Measurements from ENCODE around the gene EIF2B1.

EIF2B1 gene

GRCh38 chr12:123633379-123634141 is at the start of gene EIF2B1, which contains the start of gene GTF2H3:
Gene EIF2B1, minus strand, starts transcription at chr12:123633686. Its CDS starts 129 bp downstream, at chr12:123633557.
Gene GTF2H3, plus strand, starts transcription at chr12:123633829. Its CDS starts 31 bp downstream, at chr12:123633860.
- DNase-seq: peak; percentile 95 to 96

DNA sequence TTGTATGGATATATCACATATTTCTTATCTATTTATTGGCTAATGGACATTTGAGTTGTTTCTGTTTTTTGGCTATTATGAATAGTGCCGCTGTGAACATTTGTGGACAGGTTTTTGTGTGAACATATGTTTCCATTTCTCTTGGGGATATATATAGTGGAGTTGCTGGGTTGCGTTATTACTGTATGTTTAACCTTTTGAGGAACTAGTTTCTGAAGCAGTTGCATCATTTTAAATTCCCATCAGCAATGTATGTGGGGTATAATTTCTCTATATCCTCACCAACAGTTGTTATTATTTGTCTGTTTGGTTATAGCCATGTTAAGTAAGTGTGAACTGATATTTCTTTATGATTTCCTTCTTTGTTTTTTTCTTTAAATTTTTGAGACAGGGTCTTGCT is 48.1 kb upstream of the EIF2B1 start:
- no peak for DNase-seq

DNA sequence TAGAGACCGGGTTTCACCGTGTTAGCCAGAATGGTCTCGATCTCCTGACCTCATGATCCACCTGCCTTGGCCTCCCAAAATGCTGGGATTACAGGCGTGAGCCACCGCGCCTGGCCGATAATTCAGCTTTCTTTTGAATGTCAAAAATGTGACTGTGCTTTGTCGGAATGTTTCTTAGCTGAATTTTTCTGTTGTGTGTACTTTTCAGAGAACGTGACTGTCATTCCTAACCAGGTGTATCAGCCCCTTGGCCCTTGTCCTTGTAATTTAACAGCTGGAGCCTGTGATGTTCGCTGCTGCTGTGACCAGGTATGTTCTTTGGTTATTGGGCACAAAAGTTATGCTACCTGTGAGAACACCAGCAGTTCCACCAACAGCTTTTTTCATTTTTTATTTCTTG is 45.5 kb upstream of the EIF2B1 start:
- DNase-seq: no peak

GRCh38 chr12:123676616-123677320 is 43.3 kb upstream of the EIF2B1 start:
- no peak for DNase-seq

DNA sequence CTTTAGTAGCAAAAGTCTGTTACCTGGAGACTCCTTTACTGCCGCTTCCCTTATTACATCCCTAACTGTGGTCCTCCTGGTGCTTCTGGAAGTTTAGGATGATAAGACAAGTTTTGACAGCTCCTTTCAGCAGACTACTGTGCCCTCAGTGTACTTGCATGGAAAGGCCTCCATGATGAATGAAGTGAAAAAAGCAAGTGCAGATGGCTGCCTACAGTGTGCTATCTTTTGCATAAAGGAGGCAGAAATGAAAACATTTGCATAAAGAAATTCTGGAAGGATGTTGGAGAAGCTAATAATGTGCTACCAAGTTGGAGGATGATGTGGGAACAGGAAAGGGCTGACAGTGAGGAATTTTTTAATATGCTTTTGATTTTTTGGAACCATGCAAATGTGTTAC is 42.0 kb upstream of the EIF2B1 start:
- DNase-seq: no peak

DNA sequence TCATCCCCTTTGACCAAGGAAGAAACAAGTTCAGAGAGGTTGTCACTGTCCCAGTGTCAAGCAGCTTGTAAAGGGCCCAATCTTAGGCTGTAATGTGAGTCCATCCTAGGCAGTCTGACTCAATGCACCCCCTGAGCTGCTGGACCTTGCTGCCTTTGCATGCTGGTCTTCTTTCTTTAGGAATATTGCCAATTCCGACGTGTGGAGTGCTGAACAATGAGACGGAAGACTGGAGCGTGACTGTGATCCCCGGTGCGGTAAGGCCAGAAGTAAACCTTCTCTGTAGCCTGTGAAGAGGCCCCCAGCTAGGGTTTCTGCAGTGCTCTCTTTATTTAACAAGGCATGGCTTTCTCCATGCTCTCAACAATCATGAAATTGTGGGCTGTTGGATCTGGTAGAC is 38.4 kb upstream of the EIF2B1 start:
- no peak for DNase-seq

- DNase-seq: peak; percentile 92 to 94
These were observed 37.6 kb upstream of the EIF2B1 start, which contains the start of gene TCTN2 for GRCh38 chr12:123670882-123671728. Gene TCTN2, plus strand, starts transcription at chr12:123671113. Its CDS starts 128 bp downstream, at chr12:123671241.

DNA sequence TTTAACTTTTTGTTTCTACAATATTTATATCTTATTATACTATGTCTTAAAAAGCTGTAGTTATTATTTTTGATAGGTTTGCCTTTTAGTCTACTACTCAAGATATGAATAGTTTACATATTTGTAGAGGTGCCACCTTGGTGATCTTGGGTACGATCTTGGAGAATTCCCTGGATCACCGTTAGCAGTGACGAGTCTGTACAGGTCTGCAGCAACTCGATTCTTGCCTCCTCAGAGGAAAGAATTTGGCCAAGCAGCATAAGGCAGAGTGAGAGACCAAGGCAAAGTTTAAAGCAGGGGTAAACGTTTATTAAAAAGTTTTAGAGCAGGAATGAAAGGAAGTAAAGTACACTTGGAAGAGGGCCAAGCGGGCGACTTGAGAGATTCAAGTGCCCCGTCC is 34.3 kb upstream of the EIF2B1 start:
- DNase-seq: no peak

DNA sequence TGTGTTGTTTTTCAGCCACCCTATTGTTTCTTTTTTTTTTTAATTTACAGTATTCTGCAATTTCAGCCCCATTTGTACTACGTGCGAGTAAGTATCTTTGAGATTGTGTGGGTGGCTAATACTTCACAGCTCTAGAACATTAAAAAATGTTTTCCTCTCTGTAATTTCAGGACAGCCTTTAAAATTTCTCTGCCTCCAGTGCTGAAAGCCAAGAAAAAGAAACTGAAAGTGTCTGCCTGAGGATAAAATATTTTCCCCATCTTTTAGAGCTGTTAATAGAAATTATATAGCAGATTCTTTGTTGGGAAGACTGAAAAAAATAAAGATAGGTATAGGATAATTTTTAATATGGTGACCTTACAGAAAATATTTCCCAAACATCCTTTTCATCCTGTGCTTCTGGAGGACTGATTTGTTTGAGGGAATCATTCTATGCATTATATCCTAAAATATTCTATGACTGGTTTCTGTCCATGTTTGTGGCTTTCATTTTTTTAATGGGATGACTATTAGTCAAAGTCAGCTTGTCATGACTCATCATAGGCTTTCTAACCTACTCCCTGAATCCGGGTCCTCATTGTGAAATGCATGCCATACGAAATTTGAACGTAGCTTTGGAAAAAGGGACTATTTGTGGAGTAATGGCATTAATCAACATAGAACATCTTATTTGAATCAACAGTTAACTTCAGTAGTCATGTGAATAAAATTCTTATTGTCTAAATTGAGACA is 26.7 kb upstream of the EIF2B1 start:
- DNase-seq: peak in 1 of 2 donors; percentile 13

- no peak for DNase-seq
These were observed 23.7 kb upstream of the EIF2B1 start for GRCh38 chr12:123657211-123657610.

DNA sequence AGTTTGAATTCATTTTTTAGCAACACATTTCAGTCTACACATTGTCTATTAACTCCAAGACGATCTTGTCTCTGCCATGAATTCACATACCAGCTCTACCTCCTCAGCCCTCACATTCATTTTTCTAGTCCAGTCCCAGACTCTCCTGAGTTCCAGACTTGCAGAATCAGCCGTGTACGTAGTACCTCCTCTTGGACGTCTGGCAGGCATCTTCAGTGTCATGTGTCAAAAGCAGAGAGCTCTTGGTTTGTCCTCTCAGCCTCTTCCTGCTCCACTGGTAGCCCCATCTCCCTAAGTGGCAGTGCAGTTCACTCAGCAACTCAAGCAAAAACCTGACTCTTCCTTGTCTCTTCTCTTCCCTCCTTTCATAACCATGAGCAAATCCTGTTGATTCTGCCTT is 22.9 kb upstream of the EIF2B1 start:
- no peak for DNase-seq

DNA sequence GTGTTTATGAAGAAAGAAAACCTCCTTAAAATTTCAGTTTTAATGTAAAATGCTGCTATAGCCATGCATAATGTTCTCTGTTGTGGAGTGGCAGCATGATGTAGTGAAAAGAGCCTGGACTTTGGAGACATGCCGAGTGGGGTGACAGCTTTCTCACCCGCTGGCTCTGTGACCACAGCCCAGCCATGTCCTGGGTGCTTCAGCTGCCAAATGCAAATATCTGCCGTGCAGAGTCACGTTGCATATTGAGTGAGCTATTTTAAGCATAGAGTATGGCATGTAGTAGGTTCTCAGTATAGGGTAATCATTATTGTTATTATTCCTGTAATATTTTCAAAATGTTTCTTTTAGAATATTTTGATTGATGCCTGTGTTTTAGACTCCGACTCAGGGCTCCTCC is 21.9 kb upstream of the EIF2B1 start:
- DNase-seq: no peak

DNA sequence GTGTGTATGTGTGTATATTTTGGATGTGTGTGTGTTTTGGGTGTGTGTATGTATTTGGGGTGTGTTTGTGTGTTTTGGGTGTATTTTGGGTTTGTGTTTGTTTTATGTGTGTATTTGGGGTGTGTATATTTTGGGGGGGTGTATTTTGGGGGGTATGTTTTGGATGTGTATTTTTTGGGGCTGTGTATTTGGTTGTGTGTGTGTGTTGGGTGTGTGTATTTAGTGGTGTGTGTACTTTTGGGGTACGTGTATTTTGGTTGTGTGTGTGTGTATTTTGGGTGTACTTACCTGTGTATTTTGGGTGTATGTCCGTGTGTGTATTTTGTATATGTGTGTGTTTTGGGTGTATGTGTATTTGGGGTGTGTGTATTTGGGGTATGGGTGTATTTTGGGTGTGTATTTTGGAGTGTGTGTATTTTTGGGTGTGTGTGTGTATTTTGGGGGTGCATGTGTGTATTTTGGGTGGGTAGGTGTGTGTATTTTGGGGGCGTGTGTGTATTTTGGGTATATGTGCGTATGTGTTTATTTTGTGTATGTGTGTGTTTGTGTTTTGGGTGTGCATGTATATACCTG is 20.7 kb upstream of the EIF2B1 start:
- DNase-seq: no peak

GRCh38 chr12:123648401-123648800 is 14.9 kb upstream of the EIF2B1 start:
- no peak for DNase-seq

DNA sequence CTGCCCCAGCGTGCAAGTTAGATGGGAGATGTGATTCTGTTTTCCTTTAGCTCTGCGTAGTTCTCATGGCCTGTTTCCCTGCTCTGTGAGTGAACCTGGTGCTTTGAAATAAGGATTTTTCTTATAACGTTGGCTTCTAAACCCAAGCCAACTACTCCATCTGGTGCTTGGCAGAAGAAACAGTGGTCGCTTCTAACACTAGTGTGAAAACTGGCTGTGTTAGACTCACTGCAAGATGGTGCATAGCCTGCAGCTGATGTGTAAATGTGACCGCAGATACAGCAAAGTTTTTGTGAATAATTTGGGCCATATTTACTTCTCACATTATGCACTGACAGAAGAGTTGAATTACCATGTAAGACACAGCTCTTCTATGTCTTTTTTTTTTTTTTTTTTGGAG is 12.4 kb upstream of the EIF2B1 start:
- DNase-seq: no peak

GRCh38 chr12:123645380-123645779 is 11.9 kb upstream of the EIF2B1 start:
- no peak for DNase-seq

- DNase-seq: no peak
These were observed 10.4 kb upstream of the EIF2B1 start for GRCh38 chr12:123643911-123644310.

DNA sequence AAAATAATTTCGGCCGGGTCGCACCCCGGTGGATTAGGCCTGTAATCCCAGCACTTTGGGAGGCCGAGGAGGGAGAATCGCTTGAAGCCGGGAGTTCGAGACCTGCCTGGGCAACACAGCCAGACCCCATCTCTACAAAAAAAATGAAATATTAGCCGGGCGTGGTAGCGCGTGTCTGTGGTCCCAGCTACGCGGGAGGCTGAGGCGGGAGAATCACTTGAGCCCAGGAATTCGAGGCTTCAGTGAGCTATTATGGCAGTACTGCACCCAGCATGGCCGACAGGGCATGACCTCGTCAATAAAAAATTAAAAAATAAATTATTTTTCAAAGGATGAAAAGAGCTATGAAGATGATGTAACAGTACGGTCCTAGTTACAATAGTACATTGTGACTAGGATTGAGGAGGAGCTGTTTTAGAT is 666 bp upstream of the EIF2B1 start:
- no peak for DNase-seq

DNA sequence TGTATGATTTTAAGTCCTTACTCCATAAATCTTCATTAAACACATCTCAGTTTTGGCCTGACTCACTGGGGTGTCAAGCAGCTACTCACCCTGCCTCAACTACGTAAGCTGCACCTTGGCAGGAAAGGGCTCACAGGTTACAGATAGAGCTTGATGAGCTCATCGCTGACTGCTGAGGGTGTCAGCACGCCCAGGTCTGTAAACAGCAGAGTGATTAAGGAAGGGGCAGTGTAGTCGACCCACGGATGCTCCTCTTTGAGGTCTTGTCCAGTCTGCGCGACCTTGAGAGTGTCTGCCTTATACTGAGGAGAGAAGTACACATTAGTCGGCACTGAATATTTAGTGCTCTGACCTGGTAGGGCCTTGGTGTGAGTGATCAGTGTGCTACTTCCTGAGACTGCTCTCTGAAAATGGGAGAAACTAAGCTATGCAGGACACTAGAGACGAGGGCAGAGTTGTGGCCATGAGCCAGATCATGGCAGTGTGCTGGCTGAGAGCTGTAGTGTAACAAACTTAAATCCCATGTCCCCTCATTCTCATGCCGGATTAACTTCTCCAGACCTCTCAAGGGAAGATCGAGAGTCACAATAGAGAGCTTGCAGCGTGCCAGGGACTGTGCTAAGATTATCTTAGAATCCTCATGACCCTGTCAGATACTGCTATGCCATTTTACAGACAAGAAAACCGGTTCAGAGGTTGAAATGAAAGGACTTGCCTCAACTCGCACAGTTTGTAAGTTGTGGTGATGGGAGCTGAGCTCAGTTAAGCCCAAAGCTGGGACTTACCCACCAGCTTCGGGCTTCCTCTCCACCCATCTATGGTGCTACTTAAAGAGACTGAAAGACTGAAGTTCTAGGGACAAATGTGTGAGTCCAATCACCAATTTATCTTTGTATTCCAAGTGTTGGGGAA is 11.6 kb downstream of the EIF2B1 start:
- DNase-seq: no peak

DNA sequence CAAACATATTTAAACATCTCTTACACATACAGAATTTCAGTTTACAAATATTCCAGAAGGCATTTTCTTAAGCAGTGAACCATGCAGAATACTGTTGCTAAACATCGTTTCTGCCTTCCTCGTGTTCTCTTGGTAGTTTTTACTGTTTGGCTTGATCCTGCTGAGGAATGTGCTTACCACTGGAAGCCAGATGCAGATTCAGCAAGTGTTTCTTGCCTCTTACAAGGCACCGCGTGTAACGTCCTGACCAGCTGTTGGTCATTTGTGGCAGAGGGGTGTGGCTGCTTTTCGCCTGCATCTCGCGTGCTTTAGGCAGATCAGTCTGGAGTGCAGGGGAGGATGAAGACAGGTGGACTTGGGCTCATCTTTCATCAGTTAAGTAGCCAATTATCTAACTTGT is 12.4 kb downstream of the EIF2B1 start:
- DNase-seq: no peak

DNA sequence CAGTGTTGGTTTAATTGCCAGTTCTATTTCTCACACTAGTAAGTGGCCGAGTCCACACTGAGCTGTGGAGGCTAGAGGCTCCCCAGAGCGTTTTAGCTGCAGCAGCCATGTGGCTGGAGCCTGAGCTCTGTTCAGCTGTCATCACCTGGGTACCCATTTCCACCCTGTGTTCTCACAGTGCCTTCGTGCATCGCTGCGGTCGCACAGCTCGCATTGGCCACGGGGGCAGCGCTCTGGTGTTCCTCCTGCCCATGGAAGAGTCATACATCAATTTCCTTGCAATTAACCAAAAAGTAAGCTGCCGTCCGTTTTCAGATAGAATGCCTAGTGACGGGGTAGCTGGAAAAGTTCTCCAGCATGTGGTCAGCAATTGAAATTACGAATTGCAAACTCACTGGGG is 15.9 kb downstream of the EIF2B1 start:
- DNase-seq: no peak
